GM10266 (cell line): ENCODE data around the gene PCNX4.
A peak's percentile ranks its signal among the peaks of the same experiment; 100 is the strongest.

Source experiments
- DNase-seq: peaks from one replicate; pipeline ENCODE4 v3.0.0; 2012; ENCODE audit errors: extremely low spot score
- CTCF ChIP-seq: IDR thresholded peaks from 2 replicates; pipeline ENCODE4 v1.5.1; 2012; ENCODE audit warnings: mild to moderate bottlenecking, low read depth; ENCODE audit not compliant: control insufficient read depth, insufficient read depth; ENCODE audit errors: missing control alignments

PCNX4 gene

DNA sequence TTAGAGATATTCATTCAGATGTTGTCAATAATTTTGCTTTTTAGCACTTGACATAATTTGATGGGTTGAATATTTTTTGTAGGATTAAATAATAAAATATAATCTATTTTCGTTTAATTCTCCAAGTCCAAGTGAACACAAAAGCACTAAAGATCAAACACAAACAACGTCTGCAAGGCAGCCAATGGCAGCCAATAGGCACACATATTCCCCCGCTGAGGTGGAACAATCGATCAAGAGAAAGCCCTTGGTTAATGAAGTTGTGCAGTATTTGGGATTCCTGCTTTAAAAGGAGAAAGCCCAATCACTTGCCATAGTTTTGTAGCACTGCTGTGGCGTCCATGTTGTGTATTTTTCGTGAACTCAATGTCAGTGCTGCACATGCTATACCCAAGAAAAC lies 72.0 kb downstream of the PCNX4 start:
- no peak for DNase-seq
- no peak for TF ChIP-seq CTCF

- no peak for TF ChIP-seq CTCF
- no peak for DNase-seq
Observed at GRCh38 chr14:60164404-60164711, 72.6 kb downstream of the PCNX4 start.

DNA sequence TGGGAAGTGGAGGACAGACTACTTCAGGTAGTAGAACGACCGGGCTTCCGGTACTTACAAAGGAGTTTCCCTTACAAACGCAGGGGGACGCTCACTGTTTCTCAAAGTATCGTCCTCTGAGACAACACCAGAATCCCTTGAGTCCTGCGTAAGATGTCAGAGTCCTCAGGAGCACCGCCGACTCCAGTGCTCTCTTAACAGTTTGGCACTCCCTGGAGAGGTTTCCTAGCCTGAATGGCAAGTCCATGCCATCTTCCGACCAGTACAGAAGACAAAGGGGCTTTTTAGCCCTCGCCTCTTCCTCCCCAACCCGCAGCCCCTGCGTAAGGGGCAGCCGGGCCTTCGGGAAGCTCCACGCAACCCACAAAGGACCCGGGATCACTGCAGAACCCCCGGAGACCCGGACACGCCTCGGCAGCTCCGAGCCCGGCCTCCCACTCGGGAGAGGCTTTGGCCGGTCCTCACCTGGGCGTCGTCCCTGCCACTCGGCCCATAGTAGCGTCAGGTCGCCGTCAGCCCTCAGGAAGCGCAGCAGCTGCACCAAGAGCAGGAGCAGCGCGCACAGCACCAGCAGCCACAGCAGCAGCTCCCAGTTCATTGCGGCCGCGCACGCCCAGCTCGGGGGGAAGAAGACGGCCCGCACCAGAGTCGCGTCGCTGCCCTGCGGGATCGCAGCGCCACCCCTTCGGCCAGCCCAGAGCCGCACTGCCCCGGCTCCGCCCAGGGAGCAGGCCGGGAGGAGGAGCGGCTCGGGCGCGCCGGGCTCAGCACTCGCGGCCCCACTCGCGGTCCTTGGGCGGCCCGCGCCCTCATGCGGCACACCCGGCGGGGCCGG lies 73.2 kb downstream of the PCNX4 start, which contains the start of gene DHRS7:
TSS of gene DHRS7 (minus strand) at position 687 of the 835 bp plus-strand sequence. CDS start at position 598, 89 bp downstream.
- DNase-seq: peak; percentile 83
- peak; percentile 71 for TF ChIP-seq CTCF

- DNase-seq: peak; percentile 16
- TF ChIP-seq CTCF: no peak
Observed at GRCh38 chr14:60165547-60165876, 73.8 kb downstream of the PCNX4 start.

DNA sequence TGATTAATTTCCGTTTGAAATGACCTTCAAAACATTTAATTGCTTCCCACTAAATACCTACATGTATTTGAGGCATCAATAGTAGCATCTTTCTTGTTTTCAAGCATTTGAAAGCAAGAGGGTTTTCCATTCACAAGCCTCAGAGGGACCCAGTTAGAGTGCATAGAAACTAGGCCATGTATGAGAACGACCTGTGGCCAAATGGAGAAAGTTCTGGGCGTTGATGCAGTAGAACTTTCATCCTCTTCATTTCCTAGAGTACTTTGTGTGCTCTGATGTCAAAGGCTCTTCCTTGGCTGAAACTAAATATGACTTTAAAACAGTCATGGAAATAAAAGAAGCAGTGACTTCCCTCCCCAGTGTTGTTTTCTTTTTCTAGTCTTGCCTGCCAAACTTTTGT lies 74.4 kb downstream of the PCNX4 start:
- peak; percentile 18 for DNase-seq
- TF ChIP-seq CTCF: no peak

GRCh38 chr14:60169722-60170121 lies 78.0 kb downstream of the PCNX4 start:
- TF ChIP-seq CTCF: no peak
- DNase-seq: no peak

GRCh38 chr14:60170948-60171347 lies 79.2 kb downstream of the PCNX4 start:
- DNase-seq: no peak

More at GRCh38 chr14:60170948-60171347, 79.2 kb downstream of the PCNX4 start:
- no peak for TF ChIP-seq CTCF
